ENCODE results near the gene ZFR.
"Not testable (repeated sequence)": the region's sequence is repeated elsewhere in the genome, so short reads cannot be mapped to it uniquely, and the experiment has no call there.

- not testable (repeated sequence) for TF ChIP-seq CTCF, POLR2A (IDR thresholded peaks at IDR 0.05)
These were observed 122.8 kb downstream of the ZFR start for GRCh38 chr5:32321787-32322186.

Measured in esophagus squamous epithelium (tissue), 4 donors.